Right lobe of liver (tissue), 4 donors: Measurements from ENCODE around the gene USP43.

Experiments
- POLR2A ChIP-seq: fragments of 450-650 bp; IDR thresholded peaks from one replicate; pipeline ENCODE4 v1.6.1; 2017; ENCODE audit warnings: antibody characterized with exemption, mild to moderate bottlenecking
- TF ChIP-seq, protein P1 (sequence below), 4 donors: fragments of 200-600 bp in 3 of 4; fragments of 450-650 bp in 1 of 4; IDR thresholded peaks; one replicate each; pipeline versions ENCODE4 v1.5.1 to v1.8.0; 2016 to 2022; ENCODE audit warnings: antibody characterized with exemption in 4 of 4, mild to moderate bottlenecking in 2 of 4
- donor health status: DM: no; HTN: no; CAD: no.
- donor health status: DM: no; HTN: no; CAD: no.
- donor health status: DM: no; HTN: yes; CAD: no.

DNA sequence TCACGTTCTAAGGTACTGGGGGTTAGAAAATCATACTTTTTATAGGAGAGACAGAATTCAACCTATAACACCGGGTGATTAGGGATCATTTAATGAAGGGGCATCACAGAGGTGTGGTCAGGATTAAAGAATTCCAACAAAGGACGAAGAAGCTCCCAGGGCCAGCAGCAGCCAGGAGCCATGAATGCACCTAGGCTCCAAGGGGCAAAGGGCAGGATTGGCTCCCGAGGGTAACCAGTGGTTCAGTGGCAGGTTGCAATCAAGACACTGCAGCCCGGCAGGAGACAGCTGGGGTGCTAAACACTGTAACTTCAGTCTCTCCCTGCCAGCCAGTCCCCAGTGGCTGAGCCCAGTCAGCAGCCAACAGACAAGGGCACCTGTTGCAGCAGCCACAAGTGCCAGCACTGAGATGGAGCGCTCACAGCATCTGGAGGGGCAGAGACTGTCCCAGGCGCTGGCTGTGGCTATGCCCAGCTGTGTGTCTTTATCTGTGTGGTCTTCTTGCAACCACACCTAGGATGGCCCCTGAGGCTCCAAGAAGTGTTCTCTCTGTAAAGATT lies 122.2 kb downstream of the USP43 start:
- TF ChIP-seq, protein P1, sequence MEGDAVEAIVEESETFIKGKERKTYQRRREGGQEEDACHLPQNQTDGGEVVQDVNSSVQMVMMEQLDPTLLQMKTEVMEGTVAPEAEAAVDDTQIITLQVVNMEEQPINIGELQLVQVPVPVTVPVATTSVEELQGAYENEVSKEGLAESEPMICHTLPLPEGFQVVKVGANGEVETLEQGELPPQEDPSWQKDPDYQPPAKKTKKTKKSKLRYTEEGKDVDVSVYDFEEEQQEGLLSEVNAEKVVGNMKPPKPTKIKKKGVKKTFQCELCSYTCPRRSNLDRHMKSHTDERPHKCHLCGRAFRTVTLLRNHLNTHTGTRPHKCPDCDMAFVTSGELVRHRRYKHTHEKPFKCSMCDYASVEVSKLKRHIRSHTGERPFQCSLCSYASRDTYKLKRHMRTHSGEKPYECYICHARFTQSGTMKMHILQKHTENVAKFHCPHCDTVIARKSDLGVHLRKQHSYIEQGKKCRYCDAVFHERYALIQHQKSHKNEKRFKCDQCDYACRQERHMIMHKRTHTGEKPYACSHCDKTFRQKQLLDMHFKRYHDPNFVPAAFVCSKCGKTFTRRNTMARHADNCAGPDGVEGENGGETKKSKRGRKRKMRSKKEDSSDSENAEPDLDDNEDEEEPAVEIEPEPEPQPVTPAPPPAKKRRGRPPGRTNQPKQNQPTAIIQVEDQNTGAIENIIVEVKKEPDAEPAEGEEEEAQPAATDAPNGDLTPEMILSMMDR (IDR thresholded peaks at IDR 0.05), result no peak
- no peak for TF ChIP-seq POLR2A
